GM06990 (cell line): Measurements from ENCODE around the gene MPV17L2.
A peak's percentile ranks its signal among the peaks of the same experiment; 100 is the strongest.

Experiments used
- DNase-seq: peaks from one replicate; pipeline ENCODE4 v3.0.0-alpha.2; 2011; ENCODE audit not compliant: insufficient read length; ENCODE audit errors: extremely low read depth
- H3K27me3 ChIP-seq: replicated peaks from 2 replicates; pipeline ENCODE4 v1.6.0; 2011; ENCODE audit warnings: low read length; ENCODE audit not compliant: control insufficient read depth, insufficient read depth
- H3K36me3 ChIP-seq: 2 replicates; pipeline ENCODE4 v1.5.1; 2011; ENCODE audit warnings: low read length; ENCODE audit not compliant: control insufficient read depth, insufficient read depth
- H3K4me3 ChIP-seq: replicated peaks from 2 replicates; pipeline ENCODE4 v1.5.1; 2011; ENCODE audit warnings: low read depth, mild to moderate bottlenecking, control low read depth, low read length
- CTCF ChIP-seq: IDR thresholded peaks from 2 replicates; pipeline ENCODE4 v1.5.1; 2011; ENCODE audit warnings: low read length, control low read depth, mild to moderate bottlenecking, inconsistent platforms; ENCODE audit not compliant: insufficient read depth, poor library complexity, severe bottlenecking

Gene MPV17L2

GRCh38 chr19:18229474-18229873 lies 36.5 kb downstream of the MPV17L2 start:
- Histone ChIP-seq H3K27me3 (peaks cover 1% of the 10 kb centered on the region), H3K4me3 (no peak overlapping the region), H3K36me3 (no peaks in the 10 kb centered on the region)
- TF ChIP-seq CTCF: peak; percentile 60
- DNase-seq: no peak

- DNase-seq: no peak
- TF ChIP-seq CTCF: no peak
- Histone ChIP-seq H3K27me3 (peaks cover 2% of the 10 kb centered on the region), H3K4me3 (no peak overlapping the region), H3K36me3 (no peaks in the 10 kb centered on the region)
Observed at GRCh38 chr19:18229915-18230314, 36.9 kb downstream of the MPV17L2 start.

GRCh38 chr19:18230941-18231734 lies 38.1 kb downstream of the MPV17L2 start:
- TF ChIP-seq CTCF: no peak
- no peak for DNase-seq
- no peak overlapping the region for H3K4me3 ChIP-seq

GRCh38 chr19:18231775-18232174 lies 38.8 kb downstream of the MPV17L2 start:
- no peak overlapping the region for H3K4me3 ChIP-seq
- no peak for TF ChIP-seq CTCF
- peaks cover 2% of the 10 kb centered on the region for H3K27me3 ChIP-seq
- no peak for DNase-seq
- H3K36me3 ChIP-seq: no peaks in the 10 kb centered on the region

More at GRCh38 chr19:18230941-18231734, 38.1 kb downstream of the MPV17L2 start:
- H3K27me3 ChIP-seq: peaks cover 2% of the 10 kb centered on the region
- no peaks in the 10 kb centered on the region for H3K36me3 ChIP-seq

- Histone ChIP-seq H3K36me3 (no peaks in the 10 kb centered on the region), H3K27me3 (peaks cover 2% of the 10 kb centered on the region), H3K4me3 (no peak overlapping the region)
- TF ChIP-seq CTCF: no peak
- no peak for DNase-seq
Observed at GRCh38 chr19:18232540-18233223, 39.7 kb downstream of the MPV17L2 start.
